Hepatocyte (in vitro differentiated cells): Measurements from ENCODE around the gene FBXO41.

Experiments
- CTCF ChIP-seq: fragments of 200-600 bp; sonication (generic); IDR thresholded peaks from 2 replicates; pipeline ENCODE4 v1.5.1; 2016; ENCODE audit warnings: antibody characterized with exemption, mild to moderate bottlenecking; ENCODE audit not compliant: poor library complexity
- EZH2 ChIP-seq: fragments of 200-600 bp; sonication (generic); IDR thresholded peaks from 2 replicates; pipeline ENCODE4 v1.6.1; 2016; ENCODE audit warnings: antibody characterized with exemption, mild to moderate bottlenecking, borderline replicate concordance
- EZH2phosphoT487 ChIP-seq: fragments of 200-600 bp; sonication (generic); IDR thresholded peaks from one replicate; pipeline ENCODE4 v1.6.1; 2018; ENCODE audit warnings: antibody characterized with exemption, mild to moderate bottlenecking, low read depth, moderate library complexity; ENCODE audit not compliant: unreplicated experiment, severe bottlenecking

GRCh38 chr2:73244580-73244979, 39.7 kb downstream of the FBXO41 start:
- TF ChIP-seq CTCF (no peak), EZH2phosphoT487 (no peak), EZH2 (no peak)
